Measurements from ENCODE around the gene FTL.
"Not testable (repeated sequence)": the region's sequence is repeated elsewhere in the genome, so short reads cannot be mapped to it uniquely, and the experiment has no call there.

FTL gene

DNA sequence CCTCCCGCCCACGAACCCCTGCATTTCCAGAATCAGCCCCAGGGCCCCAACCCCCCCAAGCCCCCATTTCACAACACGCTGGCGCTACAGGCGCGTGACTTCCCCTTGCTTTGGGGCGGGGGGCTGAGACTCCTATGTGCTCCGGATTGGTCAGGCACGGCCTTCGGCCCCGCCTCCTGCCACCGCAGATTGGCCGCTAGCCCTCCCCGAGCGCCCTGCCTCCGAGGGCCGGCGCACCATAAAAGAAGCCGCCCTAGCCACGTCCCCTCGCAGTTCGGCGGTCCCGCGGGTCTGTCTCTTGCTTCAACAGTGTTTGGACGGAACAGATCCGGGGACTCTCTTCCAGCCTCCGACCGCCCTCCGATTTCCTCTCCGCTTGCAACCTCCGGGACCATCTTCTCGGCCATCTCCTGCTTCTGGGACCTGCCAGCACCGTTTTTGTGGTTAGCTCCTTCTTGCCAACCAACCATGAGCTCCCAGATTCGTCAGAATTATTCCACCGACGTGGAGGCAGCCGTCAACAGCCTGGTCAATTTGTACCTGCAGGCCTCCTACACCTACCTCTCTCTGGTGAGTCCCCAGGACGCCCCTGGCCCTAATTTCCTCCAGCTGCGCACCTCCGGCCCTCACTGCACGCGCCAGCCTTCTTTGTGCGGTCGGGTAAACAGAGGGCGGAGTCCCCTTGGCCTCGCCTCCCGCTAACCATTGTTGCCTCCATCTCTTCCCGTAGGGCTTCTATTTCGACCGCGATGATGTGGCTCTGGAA, at the start of gene FTL:
FTL (plus strand) TSS at position 270 of the 766 bp plus-strand sequence; CDS start at position 469, 199 bp downstream.
- DNase-seq (ENCODE audit: low read depth): peak; percentile 76

DNA sequence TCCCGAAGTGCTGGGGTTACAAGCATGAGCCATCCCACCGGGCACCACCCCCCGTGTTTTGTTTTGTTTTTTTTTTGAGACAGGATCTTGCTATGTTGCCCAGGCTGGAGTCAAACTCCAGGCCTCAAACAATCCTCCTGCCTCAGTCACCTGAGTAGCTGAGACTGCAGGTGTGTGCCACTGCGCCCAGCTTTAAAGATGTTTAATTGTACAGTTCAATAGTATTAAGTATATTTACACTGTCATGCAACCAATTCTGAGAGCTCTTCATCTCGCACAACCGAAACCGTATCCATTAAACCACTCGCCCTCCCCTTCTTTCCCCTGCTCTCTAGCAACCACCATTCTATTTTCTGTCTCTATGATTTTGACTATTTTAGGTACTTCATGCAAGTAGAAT, 49.4 kb upstream of the FTL start:
- no peak for DNase-seq (ENCODE audit: low read depth)

DNA sequence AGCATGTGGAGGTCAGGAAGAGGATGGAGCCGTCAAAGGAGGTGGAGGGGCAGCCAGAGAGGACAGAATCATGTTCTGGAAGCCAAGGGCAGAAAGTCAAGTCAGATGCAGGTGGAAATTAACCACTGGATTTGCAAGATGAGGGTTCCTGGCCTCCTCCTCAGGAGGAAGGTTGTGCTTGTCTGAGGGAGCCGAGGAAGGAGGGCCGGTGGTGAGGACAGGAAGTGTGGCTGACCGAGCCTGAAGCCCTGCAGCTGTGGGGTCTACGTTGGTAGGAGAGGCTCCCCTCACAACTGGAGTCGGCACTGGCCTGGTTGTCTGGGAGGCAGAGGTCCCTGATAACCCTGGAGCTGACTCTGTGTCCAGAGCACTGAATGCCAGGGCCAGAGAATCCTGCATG, 47.0 kb upstream of the FTL start:
- no peak for DNase-seq (ENCODE audit: low read depth)

DNA sequence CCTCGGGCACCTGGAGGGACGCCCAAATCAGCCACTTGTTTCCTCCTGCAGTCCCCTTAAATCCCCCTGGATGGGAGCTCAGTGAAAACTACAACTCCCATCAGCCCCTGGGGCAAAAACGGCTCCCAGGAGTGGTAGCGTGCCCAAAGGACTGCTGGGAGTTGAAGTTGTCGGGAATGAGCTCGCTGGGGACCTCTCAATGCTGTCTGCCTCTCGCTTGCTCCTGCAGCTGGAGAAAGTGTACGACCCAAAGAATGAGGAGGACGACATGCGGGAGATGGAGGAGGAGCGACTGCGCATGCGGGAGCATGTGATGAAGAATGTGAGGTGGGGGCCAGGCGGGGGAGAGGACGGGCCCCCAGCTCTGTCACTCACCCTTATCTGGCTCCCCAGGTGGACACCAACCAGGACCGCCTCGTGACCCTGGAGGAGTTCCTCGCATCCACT, 46.3 kb upstream of the FTL start:
- no peak for DNase-seq (ENCODE audit: low read depth)

DNA sequence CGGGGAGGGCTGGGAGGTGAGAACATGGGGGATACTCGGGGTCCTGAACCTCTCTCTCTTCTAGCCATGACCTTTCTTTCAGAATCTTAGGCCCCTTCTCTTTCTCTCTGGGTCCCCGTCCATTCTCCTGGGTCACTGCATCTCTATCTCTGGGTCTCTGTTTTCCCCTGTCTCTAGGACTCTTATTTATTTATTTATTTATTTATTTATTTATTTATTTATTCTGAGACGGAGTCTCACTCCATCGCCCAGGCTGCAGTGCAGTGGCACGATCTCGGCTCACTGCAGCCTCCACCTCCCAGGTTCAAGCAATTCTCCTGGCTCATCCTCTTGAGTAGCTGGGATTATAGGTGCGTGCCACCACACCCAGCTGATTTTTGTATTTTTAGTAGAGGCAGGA, 45.8 kb upstream of the FTL start:
- not testable (repeated sequence) for DNase-seq (ENCODE audit: low read depth)

DNA sequence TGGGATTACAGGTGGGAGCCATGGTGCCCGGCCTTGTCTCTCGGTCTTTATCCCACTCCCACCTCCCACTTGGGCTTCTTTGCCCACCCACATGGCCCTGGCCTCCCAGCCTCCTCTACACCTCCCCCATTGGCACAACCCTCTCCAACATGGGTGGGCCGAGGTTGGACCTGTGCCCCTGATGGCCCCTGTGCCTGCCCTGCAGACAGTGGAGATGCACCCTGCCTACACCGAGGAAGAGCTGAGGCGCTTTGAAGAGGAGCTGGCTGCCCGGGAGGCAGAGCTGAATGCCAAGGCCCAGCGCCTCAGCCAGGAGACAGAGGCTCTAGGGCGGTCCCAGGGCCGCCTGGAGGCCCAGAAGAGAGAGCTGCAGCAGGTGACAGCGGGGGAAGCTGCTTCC, 44.2 kb upstream of the FTL start:
- DNase-seq (ENCODE audit: low read depth): no peak

DNA sequence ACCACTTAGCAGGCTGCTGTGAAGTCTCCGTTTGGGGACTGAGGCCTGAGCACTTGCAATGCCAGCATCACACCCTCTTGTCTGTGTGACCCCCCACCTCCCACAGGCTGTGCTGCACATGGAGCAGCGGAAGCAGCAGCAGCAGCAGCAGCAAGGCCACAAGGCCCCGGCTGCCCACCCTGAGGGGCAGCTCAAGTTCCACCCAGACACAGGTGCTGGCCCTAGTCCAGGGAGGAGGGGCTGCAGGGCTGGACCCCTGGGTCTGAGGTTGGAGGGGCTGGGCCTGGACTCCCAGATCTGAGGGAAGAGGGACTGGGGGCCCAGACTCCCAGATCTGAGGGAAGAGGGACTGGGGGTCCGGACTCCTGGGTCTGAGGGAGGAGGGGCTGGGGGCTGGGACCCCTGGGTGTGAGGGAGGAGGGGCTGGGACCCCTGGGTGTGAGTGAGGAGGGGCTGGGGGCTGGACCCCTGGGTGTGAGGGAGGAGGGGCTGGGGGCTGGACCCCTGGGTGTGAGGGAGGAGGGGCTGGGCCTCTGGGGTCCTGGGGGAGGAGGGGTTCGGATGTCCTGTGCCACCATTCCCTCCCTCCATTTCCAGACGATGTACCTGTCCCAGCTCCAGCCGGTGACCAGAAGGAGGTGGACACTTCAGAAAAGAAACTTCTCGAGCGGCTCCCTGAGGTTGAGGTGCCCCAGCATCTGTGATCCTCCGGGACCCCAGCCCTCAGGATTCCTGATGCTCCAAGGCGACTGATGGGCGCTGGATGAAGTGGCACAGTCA, 43.2 kb upstream of the FTL start:
- DNase-seq (ENCODE audit: low read depth): no peak

DNA sequence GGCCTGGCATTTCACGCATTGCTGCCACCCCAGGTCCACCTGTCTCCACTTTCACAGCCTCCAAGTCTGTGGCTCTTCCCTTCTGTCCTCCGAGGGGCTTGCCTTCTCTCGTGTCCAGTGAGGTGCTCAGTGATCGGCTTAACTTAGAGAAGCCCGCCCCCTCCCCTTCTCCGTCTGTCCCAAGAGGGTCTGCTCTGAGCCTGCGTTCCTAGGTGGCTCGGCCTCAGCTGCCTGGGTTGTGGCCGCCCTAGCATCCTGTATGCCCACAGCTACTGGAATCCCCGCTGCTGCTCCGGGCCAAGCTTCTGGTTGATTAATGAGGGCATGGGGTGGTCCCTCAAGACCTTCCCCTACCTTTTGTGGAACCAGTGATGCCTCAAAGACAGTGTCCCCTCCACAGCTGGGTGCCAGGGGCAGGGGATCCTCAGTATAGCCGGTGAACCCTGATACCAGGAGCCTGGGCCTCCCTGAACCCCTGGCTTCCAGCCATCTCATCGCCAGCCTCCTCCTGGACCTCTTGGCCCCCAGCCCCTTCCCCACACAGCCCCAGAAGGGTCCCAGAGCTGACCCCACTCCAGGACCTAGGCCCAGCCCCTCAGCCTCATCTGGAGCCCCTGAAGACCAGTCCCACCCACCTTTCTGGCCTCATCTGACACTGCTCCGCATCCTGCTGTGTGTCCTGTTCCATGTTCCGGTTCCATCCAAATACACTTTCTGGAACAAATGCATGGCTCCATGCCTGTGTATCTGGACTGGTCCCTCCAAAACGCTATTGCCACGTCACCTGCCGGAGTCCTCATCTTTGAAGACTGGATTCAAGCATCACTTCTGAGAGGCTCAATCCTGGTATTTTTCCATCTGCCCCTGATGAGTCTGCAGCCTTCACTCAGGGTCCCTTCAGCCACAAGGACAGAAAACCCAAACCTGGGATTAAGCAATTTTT, 42.3 kb upstream of the FTL start:
- DNase-seq (ENCODE audit: low read depth): no peak

DNA sequence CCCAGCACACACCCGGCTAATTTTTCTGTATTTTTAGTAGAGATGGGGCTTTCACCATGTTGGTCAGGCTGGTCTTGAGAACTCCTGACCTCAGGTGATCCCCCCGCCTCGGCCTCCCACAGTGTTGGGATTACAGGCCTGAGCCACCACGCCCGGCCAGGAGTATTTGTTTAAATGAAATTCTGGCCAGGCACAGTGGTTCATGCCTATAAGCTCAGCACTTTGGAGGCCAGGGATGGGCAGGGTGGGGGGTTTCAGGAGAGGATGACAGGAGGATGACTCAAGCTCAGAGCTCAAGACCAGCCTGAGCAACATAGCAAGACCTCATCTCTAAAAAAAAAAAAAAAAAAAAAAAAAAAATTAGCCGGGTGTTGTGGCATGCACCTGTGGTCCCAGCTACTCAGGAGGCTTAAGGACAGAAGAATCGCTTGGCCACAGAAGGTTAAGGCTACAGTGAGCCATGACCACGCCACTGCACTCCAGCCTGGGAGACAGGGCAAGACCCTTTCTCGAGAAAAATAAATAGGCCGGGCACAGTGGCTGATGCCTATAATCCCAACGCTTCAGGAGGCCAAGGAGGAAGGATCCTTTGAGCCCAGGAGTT, 39.8 kb upstream of the FTL start:
- DNase-seq (ENCODE audit: low read depth): no peak

DNA sequence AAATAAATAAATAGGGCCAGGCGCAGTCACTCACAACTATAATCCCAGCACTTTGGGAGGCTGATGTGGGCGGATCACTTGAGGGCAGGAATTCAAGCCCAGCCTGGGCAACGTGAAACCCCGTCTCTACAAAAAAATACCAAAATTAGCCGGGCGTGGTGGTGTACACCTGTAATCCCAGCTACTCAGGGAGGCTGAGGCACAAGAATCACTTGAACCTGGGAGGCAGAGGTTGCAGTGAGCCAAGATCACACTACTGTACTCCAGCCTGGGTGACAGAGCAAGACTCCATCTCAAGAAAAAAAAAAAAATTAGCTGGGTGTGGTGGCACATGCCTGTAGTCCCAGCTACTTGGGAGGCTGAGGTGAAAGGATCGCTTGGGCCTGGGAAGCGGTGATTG, 39.2 kb upstream of the FTL start:
- DNase-seq (ENCODE audit: low read depth): not testable (repeated sequence)

DNA sequence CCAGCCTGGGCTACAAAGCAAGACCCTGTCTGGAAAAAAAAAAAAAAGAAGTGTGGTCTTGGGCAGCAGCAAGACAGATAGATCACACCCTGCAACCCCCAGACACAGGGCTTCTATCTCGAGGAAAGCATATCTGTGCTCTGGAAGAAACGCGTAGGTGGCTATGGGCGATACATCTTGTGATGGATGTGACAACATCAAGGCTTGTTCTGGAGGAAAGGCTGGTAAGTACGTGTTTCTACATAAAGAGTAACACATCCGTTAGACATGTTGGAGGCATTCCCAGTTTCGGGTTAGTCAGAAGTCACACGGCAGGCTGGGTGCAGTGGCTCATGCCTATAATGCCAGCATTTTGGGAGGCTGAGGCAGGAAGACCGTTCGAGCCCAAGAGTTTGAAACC, 38.2 kb upstream of the FTL start:
- no peak for DNase-seq (ENCODE audit: low read depth)

DNA sequence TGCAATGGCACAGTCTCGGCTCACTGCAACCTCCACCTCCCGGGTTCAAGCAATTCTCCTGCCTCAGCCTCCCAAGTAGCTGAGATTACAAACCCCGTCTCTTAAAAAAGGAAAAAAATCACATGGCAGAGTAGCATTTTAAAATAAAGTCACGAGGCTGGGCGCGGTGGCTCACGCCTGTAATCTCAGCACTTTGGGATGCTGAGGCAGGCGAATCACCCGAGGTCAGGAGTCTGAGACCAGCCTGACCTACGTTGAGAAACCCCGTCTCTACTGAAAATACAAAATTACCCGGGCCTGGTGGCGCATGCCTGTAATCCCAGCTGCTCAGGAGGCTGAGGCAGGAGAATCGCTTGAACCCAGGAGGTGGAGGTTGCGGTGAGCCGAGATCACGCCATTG, 37.4 kb upstream of the FTL start:
- DNase-seq (ENCODE audit: low read depth): not testable (repeated sequence)

DNA sequence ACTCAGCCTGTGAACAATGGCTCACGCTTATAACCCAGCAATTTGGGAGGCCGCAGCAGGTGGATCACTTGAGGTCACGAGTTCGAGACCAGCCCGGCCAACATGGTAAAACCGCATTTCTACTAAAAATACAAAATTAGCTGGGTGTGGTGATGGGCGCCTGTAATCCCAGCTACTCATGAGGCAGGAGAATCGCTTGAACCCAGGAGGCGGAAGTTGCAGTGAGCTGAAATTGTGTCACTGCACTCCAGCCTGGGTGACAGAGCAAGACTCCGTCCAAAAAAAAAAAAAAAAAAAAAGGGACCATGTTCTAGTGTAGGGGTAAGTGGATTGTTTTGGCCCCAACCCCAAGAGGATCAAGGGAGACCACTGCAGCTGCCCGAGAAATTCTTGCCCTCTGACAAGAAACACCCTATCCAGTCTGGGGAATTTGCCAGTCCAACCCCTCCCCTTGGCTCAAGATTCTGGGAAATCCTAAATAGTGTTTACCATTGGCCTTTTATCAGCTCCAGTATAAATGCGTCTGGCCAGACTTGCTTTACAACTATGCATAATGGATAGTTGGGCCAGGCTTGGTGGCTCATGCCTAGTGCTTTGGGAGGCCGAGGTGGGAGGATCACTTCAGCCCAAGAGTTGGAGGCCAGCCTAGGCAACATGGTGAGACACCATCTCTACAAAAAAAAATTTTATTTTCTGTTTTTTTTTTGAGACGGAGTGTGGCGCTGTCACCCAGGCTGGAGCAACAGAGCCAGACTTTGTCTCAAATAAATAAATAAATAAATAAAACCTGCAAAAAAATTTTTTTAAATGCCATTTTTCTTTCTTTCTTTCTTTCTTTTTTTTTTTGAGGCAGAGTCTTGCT, 36.7 kb upstream of the FTL start:
- no peak for DNase-seq (ENCODE audit: low read depth)

DNA sequence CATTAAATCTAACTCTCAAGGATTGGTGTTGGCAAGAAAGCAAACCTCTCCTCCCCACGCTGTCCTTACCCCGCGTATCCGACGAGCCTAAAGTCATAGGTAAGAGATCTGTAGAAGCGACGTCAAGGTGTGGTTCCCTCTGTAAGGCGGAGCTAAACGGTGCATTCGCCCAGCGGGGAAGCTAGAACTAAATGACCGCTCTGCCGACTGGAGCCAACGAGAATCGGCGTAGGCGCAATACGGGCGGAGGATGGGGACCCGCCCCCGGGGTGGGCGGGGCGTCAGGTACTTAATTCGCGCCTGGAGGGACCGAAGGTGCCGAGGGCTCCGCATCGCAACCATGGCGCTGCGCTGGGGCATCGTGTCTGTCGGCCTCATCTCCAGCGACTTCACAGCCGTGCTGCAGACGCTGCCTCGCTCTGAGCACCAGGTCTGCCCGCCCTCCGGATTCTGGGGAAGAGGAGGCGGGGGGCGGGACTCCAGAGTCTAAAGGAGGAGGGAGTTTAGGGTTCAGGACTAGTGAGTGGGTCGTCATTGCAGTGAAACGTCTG, 31.7 kb upstream of the FTL start, which contains the start of gene DHDH:
DHDH (plus strand) TSS at position 318 of the 551 bp plus-strand sequence; CDS start at position 341, 23 bp downstream.
- DNase-seq (ENCODE audit: low read depth): peak; percentile 70

DNA sequence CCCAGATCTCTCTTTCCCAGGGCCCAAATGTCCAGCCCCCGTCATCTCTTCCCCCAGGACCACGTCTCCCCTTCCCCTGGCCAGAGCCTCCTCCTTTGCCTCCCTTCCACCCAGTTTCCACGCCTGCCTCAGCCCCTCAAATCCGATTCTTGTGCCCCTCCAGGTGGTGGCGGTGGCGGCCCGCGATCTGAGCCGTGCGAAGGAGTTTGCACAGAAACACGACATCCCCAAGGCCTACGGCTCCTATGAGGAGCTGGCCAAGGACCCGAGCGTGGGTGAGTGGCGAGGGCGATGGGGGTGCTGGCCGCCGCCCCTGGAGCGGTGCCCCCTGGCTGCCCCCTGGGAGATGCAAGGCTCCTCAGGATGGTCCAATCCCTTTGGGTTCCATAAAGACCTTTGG, 30.3 kb upstream of the FTL start:
- DNase-seq (ENCODE audit: low read depth): no peak

DNA sequence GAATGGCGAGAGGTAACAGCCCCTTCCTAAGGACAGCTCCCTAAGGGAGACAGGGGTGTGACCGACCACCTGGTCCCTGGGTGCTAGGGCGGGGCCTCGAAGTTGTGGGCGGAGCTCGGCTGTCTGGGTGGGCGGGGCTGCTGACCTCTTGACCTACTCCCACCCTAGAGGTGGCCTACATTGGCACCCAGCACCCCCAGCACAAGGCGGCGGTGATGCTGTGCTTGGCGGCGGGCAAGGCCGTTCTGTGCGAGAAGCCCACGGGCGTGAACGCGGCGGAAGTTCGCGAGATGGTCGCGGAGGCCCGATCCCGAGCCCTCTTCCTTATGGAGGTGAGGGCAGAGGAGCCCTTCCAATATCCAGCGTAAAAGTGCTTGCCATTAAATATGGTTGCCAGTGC, 29.2 kb upstream of the FTL start:
- DNase-seq (ENCODE audit: low read depth): no peak

DNA sequence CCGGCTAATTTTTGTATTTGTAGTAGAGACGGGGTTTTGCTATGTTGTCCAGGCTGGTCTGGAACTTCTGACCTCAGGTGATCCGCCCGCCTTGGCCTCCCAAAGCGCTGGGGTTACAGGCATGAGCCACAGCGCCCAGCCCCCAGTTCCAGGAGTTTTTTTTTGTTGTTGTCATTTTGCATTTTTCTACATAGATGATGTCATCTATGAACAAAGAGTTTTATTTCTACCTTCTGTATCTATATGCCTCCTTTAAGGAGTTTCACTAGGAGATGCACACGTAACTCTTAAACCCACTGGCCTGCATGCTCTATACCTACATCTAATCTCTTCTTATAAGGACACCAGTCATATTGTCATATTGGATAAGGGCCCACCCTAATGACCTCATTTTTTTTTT, 26.9 kb upstream of the FTL start:
- no peak for DNase-seq (ENCODE audit: low read depth)

DNA sequence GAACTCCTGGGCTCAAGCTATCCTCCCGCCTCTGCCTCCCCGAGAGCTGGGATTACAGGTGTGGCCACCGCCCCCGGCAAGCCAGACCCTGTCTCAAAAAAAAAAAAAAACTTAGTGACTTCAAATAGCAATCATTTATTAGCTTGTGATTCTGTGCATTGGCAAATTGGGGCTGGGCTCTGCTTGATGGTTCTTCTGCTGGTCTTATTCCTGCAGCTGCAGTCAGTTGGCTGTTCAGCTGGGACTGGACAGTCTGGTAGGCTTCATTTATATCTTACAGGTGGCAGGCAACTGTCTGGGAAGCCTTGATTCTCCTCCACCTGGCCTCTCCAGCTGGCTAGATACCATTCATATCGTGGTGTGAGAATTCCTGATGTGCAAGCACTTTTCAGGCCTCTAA, 24.2 kb upstream of the FTL start:
- no peak for DNase-seq (ENCODE audit: low read depth)

DNA sequence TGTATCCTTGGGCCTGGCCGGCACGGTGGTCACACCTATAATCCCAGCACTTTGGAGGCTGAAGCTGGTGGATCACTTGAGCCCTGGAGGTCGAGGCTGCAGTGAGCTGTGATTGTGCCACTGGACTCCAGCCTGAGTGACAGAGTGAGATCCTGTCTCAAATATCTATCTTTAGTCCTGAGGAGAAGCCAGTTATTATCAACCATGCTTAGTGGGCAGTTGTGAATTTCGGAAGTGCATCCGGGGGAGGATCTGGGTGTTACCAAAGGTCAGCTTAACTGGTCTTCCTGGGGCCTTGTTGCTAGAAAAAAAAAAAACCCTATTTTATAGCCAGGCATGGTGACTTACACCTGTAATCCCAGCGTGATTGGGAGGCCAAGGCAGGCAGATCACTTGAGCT, 22.0 kb upstream of the FTL start:
- DNase-seq (ENCODE audit: low read depth): no peak

DNA sequence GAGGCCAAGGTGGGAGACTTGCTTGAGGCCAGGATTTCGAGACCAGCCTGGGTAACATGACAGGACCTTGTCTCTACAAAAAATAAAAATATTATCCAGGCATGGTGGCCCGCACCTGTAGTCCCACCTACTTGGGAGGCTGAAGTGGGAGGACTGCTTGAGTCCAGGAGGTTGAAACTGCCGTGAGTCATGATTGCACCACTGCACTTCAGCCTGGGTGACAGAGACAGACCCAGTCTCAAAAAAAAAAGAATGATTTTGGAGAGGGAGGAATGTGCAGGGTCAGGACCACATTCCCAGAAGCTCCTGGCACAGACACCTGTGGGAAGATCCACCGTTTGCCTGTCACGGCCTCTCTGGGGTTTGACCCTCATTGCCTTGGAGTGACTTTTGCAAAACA, 19.7 kb upstream of the FTL start:
- DNase-seq (ENCODE audit: low read depth): no peak

DNA sequence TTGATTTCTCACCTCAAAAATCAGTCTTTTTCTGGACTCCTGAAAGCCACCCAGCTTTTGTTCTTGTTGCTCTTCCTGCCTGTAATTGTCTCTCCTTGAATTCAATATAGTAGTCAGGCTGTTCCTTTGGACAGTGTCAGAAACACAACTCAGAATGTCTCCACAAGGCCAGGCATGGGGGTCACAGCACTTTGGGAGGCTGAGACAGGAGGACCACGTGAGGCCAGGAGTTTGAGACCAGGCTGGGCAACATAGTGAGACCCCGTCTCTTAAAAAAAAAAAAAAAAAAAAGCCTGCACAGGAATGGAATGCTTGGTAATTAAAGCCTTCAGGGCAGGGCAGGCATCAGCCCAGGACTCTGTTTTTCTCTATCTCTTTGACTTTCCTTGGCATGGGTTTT, 19.3 kb upstream of the FTL start:
- DNase-seq (ENCODE audit: low read depth): no peak
